Measurements from ENCODE around the gene LIFR. TPM values are rescaled to one million over a fixed set of nuclear protein-coding genes. Genes with fewer than 3 reads are reported as not detected.

Gene LIFR
- total RNA-seq, 1 experiment from 2014 or later, result 10.6 TPM

DNA sequence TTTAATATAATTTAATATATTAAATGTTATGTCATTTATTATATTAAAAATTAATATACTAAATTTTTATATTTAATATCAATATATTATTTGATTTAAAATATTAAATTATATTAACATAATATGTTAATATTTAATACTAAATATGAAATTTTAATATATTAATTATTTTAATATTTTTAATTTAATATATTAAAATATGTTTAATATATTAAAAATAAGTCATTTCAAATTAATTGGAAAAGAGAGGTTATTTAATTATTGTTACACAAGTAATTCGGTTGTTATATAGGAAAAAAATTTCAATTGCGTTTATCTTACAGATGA, 114.2 kb downstream of the LIFR start (continued):
- TF ChIP-seq, protein P1, sequence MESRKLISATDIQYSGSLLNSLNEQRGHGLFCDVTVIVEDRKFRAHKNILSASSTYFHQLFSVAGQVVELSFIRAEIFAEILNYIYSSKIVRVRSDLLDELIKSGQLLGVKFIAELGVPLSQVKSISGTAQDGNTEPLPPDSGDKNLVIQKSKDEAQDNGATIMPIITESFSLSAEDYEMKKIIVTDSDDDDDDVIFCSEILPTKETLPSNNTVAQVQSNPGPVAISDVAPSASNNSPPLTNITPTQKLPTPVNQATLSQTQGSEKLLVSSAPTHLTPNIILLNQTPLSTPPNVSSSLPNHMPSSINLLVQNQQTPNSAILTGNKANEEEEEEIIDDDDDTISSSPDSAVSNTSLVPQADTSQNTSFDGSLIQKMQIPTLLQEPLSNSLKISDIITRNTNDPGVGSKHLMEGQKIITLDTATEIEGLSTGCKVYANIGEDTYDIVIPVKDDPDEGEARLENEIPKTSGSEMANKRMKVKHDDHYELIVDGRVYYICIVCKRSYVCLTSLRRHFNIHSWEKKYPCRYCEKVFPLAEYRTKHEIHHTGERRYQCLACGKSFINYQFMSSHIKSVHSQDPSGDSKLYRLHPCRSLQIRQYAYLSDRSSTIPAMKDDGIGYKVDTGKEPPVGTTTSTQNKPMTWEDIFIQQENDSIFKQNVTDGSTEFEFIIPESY (IDR thresholded peaks at IDR 0.05; ENCODE audit: extremely low read depth, insufficient replicate concordance, low read length), result no peak
- TF ChIP-seq POLR2A (IDR thresholded peaks at IDR 0.05; ENCODE audit: borderline replicate concordance, extremely low read depth, insufficient read depth, insufficient read length) (no peak), ZNF274 (IDR thresholded peaks at IDR 0.05; ENCODE audit: low read depth, low read length) (no peak), POLR2AphosphoS5 (IDR thresholded peaks at IDR 0.05; ENCODE audit: low read depth, low read length) (no peak), TCF7L2 (IDR thresholded peaks at IDR 0.05; ENCODE audit: borderline replicate concordance, extremely low read depth, insufficient read depth, insufficient read length) (no peak), EZH2phosphoT487 (IDR thresholded peaks at IDR 0.05; ENCODE audit: borderline replicate concordance) (no peak), SRF (IDR thresholded peaks at IDR 0.05; ENCODE audit: low read depth) (no peak), SP1 (IDR thresholded peaks at IDR 0.05; ENCODE audit: low read depth) (no peak), CBX3 (IDR thresholded peaks at IDR 0.05; ENCODE audit: low read depth) (no peak)
- TF ChIP-seq, protein P2, sequence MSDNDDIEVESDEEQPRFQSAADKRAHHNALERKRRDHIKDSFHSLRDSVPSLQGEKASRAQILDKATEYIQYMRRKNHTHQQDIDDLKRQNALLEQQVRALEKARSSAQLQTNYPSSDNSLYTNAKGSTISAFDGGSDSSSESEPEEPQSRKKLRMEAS (IDR thresholded peaks at IDR 0.05), result no peak
- TF ChIP-seq, protein P3, sequence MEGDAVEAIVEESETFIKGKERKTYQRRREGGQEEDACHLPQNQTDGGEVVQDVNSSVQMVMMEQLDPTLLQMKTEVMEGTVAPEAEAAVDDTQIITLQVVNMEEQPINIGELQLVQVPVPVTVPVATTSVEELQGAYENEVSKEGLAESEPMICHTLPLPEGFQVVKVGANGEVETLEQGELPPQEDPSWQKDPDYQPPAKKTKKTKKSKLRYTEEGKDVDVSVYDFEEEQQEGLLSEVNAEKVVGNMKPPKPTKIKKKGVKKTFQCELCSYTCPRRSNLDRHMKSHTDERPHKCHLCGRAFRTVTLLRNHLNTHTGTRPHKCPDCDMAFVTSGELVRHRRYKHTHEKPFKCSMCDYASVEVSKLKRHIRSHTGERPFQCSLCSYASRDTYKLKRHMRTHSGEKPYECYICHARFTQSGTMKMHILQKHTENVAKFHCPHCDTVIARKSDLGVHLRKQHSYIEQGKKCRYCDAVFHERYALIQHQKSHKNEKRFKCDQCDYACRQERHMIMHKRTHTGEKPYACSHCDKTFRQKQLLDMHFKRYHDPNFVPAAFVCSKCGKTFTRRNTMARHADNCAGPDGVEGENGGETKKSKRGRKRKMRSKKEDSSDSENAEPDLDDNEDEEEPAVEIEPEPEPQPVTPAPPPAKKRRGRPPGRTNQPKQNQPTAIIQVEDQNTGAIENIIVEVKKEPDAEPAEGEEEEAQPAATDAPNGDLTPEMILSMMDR (IDR thresholded peaks at IDR 0.05 in 2 of 3, conservative IDR thresholded peaks at IDR 0.05 in 1 of 3; ENCODE audit: borderline replicate concordance in 1 of 3, insufficient read depth in 1 of 3, low read depth in 2 of 3, low read length in 2 of 3), result no peak

Measured in HCT116 (cell line).